GM11168 (cell line): ENCODE results near the gene PSMD1.

ENCODE experiments used
- in situ Hi-C: fragments of 300-500 bp; cut with MboI; formaldehyde crosslinking; loops from one replicate; pipeline ENCODE4 v1.12.0; 2022; ENCODE audit warnings: low sequenced_read_pairs; ENCODE audit not compliant: unreplicated experiment

Gene PSMD1

DNA sequence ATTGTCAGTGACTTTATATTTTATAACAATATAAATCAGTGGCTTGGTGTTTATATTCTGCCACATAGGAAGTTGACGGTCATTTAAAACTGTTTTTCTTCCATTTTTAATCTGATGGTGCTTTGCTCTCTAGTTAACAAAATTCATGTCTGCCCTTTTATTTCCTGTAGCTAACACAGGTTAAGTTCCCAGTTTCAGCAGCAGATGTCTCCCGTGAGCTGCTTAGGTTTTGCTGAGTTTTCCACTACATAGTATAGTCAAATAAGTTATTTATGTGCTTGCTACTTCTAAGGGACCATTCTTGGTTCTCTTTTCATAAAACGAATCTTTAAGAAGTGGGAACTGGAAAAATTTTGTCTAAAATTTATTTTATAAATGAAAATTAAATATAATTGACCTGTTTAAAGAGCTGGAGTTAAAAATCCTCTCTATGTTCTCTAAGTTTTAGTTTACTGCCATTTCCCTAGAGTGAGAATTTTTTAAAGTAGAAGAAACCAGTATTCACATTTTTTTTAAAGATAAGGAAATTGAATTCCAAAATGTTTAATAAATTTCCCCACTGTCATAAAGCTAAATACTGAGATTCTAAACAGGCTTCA is 47.5 kb downstream of the PSMD1 start:
- in situ Hi-C loops = no loop called here

GRCh38 chr2:231110551-231110950 is 53.9 kb downstream of the PSMD1 start:
- in situ Hi-C loops = no loop called here

- in situ Hi-C loops = no loop called here
Observed at GRCh38 chr2:231111987-231112386, 55.3 kb downstream of the PSMD1 start.

DNA sequence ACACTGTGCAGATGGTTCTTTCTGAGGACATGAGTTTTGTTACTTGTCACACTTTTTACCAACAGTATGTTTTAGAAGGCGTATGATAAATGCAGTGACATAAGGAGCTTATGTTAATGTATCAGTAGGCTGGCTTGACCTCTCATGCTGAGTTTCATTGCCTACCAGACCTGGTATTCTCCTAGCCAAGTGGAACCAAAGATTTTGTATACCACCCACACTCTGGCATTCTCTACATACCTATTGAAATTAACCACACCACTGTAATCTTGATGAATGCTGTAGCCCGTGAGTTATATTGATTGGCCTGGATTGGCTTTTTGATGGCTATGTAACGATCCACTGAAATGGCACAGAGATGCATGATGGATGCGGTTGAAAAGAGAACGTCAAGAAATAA is 56.8 kb downstream of the PSMD1 start:
- in situ Hi-C loops = no loop called here

DNA sequence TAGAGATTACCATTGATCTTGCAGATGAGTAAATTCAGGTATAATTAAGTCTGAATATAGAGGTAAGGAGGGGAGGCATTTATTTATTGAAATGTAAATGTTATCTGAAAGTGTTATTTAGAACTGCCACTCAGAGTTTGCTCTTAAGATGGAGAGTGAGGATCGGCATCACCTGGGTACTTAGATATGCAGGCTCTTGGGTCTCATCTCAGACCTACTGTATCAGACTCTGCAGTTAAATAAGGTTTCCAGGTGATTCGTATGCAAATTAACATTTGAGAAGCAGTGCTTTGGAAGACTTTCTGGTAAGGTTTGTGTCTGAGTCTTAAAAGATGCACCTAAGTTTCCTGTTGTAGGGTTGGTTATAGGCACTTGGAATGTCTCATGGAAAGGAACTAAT is 59.0 kb downstream of the PSMD1 start:
- in situ Hi-C loops = no loop called here

GRCh38 chr2:231117148-231117547 is 60.5 kb downstream of the PSMD1 start:
- in situ Hi-C loops = no loop called here

GRCh38 chr2:231117922-231118613 is 61.4 kb downstream of the PSMD1 start:
- in situ Hi-C loops = no loop called here

DNA sequence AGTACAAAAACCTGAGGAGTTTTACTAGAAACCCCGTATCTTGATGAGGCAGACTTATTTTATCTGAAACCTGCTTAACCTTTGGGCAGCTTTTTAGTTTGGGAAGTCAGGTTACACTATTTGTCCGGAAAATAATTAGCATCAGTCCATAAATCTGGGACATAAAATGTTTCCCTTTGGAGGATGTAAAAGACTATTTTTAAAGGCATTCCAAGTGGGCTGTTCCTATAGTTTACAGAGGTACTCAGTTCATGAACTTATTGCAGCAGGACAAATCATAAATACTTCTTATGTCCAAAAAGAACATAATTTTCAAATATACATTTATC is 61.9 kb downstream of the PSMD1 start:
- in situ Hi-C loops = no loop called here

DNA sequence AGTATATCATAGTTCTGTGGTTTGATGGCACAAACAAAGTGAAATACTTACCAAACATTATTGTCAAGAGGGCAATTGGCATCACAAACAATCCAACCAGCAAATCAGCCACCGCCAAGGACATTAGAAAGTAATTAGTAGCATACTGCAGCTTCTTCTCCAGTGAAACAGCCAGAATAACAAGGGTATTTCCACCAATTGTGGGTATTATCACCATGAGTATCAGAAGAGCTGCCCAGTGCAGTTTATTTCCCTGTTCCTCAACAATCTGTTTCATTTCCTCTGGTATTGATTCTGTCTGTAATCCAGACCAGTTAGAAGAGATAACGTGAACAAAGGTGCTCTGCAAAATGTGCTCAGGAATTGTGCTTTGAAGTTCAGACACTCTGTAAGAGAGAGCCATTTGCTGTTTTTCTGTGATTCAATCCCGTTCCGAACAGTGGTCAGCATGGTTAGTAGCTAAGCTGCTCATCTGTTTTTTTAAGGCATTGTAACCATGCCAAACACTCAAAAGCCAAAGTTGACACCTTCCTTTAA is 66.8 kb downstream of the PSMD1 start:
- in situ Hi-C loops = no loop called here

- in situ Hi-C loops = no loop called here
Observed at GRCh38 chr2:231124838-231125568, 68.3 kb downstream of the PSMD1 start, which contains the start of gene HTR2B. HTR2B (minus strand) TSS chr2:231125042; CDS start chr2:231123764, 1,278 bp downstream.

DNA sequence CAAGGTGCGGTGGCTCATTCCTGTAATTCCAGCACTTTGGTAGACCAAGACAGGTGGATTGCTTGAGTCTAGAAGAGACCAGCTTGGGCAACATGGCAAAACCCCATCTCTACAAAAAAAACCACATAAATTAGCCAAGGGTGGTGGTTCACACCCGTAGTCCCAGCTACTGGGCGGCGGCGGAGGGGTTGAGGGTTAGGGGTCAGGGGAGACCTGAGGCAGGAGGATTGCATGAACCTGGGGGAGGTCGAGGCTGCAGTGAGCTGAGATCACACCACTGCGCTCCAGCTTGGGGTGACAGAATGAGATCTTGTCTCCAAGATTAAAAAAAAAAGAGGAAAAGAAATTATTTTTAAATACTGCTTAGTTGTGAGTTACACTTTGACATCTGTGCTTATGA is 69.5 kb downstream of the PSMD1 start:
- in situ Hi-C loops = no loop called here

- in situ Hi-C loops = no loop called here
Observed at GRCh38 chr2:231127480-231127879, 70.8 kb downstream of the PSMD1 start.

DNA sequence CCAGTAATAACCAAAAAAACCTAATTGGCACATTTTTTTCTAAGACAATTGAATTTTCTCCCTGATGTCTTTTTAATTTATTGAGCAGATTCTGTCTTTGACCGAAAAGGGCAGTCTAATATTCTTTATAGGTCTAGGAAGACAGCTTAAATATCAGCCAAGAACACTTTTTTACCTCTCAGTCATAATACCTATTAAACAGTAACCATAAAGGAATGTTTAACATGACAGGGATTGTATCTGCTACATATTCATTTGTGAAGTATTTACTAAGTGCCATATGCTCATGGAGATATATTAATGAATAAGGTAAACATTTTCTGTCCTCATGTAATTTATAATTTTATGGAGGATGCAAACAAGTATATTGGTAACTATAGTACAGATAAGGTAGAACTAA is 71.3 kb downstream of the PSMD1 start:
- in situ Hi-C loops = no loop called here

- in situ Hi-C loops = no loop called here
Observed at GRCh38 chr2:231128541-231128940, 71.9 kb downstream of the PSMD1 start.

GRCh38 chr2:231129216-231129615 is 72.5 kb downstream of the PSMD1 start:
- in situ Hi-C loops = no loop called here

GRCh38 chr2:231130336-231131056 is 73.8 kb downstream of the PSMD1 start:
- in situ Hi-C loops = no loop called here

- in situ Hi-C loops = no loop called here
Observed at GRCh38 chr2:231132129-231132528, 75.5 kb downstream of the PSMD1 start.

DNA sequence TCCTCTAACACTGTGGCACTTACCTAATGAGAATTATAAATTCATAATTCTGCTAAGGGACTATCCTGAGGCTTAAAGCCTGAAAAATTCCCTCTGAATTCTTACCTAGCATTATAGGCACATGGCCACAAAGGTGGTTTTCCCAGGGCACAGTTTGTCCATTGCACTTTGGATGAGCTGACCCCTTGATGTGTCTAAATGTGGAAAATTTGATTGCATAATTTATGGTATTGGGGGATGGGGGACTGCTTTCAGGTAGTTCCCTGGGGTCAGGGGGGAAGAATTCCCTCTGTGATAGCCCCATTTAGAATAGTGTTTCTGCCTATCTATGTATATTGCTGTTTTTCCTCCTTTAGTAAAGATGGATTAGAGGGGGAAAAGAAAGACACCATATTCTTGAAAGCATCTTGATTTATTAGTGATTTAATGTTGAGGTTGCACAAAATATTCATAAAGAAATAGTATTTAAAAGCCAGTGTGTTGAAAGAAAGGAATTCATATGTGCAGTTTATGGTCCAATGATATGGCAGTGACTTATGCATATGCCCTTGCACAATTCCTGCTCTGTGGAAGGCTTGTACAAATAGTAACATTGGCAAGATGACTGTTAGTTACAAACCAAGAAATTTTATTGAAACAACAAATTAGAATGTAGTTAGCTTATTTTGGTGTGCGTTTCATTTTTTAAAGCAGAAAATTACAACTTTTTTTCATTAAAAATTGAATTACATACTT is 76.9 kb downstream of the PSMD1 start:
- in situ Hi-C loops = no loop called here

DNA sequence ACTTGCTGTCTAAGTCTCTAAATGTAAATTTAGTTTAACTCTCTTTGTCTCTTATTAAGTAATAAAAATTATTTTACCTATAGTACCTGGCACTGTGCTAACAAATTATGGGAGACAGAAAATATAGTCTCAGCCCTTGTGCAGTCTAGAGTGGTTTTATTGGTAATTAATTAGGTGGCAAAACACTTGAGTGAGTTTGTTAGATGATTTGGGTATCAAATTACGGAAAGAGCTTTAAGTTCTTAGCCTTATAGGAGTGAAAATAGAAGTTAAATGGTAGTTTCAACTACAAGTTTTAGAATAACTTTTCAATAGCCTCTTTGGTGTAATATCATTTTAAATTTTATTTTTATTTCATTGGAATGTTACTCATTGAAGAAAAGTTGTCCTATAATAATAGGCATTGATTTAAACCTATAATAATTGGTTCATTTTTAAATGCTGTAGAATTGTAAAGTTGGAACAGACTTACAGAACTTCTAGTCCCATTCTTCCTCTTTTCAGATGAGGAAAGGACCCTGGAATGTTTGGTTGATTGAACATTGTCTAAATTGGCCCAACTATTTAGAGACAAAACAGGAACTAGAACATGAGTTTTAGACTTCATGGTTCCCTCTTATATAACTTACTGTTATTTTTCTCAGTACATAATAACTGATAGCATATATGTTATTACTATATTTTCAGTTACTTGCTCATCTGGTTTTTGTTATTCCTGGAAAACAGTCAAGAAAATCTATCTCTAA is 78.4 kb downstream of the PSMD1 start:
- in situ Hi-C loops = no loop called here
